Measurements from ENCODE around the gene WDR26.
"Not testable (repeated sequence)": the region's sequence is repeated elsewhere in the genome, so short reads cannot be mapped to it uniquely, and the experiment has no call there.

Gene WDR26

GRCh38 chr1:224357626-224358124, 76.9 kb downstream of the WDR26 start:
- Mint-ChIP-seq H3K4me1 (ENCODE audit: low read depth) (peaks cover 53% of the 10 kb centered on the region), H3K27ac (peak overlapping the region; percentile 93), H3K9me3 (no peaks in the 10 kb centered on the region), H3K36me3 (ENCODE audit: low read depth) (peaks cover 27% of the 10 kb centered on the region), H3K4me3 (peak overlapping the region; percentile 84), H3K27me3 (no peaks in the 10 kb centered on the region)
- no peak for DNase-seq

GRCh38 chr1:224356685-224357625, 77.6 kb downstream of the WDR26 start, which contains the start of gene CNIH4:
Gene CNIH4 (plus strand): TSS chr1:224356879. CDS start chr1:224356925, 46 bp downstream.
- Mint-ChIP-seq H3K9me3 (no peaks in the 10 kb centered on the region), H3K4me3 (peak within 1 kb of the TSS; percentile 84), H3K36me3 (ENCODE audit: low read depth) (peaks cover 20% of the 10 kb centered on the region), H3K4me1 (ENCODE audit: low read depth) (peaks cover 49% of the 10 kb centered on the region), H3K27me3 (no peaks in the 10 kb centered on the region), H3K27ac (peak within 1 kb of the TSS; percentile 95)
- peak; percentile 89 for DNase-seq

- H3K36me3 Mint-ChIP-seq (ENCODE audit: low read depth): peaks cover 15% of the 10 kb centered on the region
- H3K27ac Mint-ChIP-seq: no peak overlapping the region
- DNase-seq: no peak
- H3K4me3 Mint-ChIP-seq: no peak overlapping the region
- peaks cover 30% of the 10 kb centered on the region for H3K4me1 Mint-ChIP-seq (ENCODE audit: low read depth)
- no peaks in the 10 kb centered on the region for H3K9me3 Mint-ChIP-seq
- no peaks in the 10 kb centered on the region for H3K27me3 Mint-ChIP-seq
Measured at GRCh38 chr1:224353975-224354925, 80.3 kb downstream of the WDR26 start.

GRCh38 chr1:224352436-224353085, 82.0 kb downstream of the WDR26 start:
- not testable (repeated sequence) for H3K36me3 Mint-ChIP-seq (ENCODE audit: low read depth); H3K4me3 Mint-ChIP-seq; DNase-seq; H3K27me3 Mint-ChIP-seq; H3K27ac Mint-ChIP-seq; H3K9me3 Mint-ChIP-seq
- H3K4me1 Mint-ChIP-seq (ENCODE audit: low read depth): peaks cover 24% of the 10 kb centered on the region

- H3K9me3 Mint-ChIP-seq; H3K4me3 Mint-ChIP-seq; H3K27me3 Mint-ChIP-seq; H3K27ac Mint-ChIP-seq; DNase-seq; H3K36me3 Mint-ChIP-seq (ENCODE audit: low read depth): not testable (repeated sequence)
- peaks cover 22% of the 10 kb centered on the region for H3K4me1 Mint-ChIP-seq (ENCODE audit: low read depth)
Measured at GRCh38 chr1:224349716-224350115, 84.9 kb downstream of the WDR26 start.

GRCh38 chr1:224348137-224348536, 86.5 kb downstream of the WDR26 start:
- no peaks in the 10 kb centered on the region for H3K27me3 Mint-ChIP-seq
- no peak overlapping the region for H3K27ac Mint-ChIP-seq
- H3K4me1 Mint-ChIP-seq (ENCODE audit: low read depth): peaks cover 14% of the 10 kb centered on the region
- no peak overlapping the region for H3K4me3 Mint-ChIP-seq
- DNase-seq: no peak
- peaks cover 3% of the 10 kb centered on the region for H3K9me3 Mint-ChIP-seq
- H3K36me3 Mint-ChIP-seq (ENCODE audit: low read depth): peaks cover 3% of the 10 kb centered on the region

- no peak overlapping the region for H3K27ac Mint-ChIP-seq
- peaks cover 18% of the 10 kb centered on the region for H3K4me1 Mint-ChIP-seq (ENCODE audit: low read depth)
- H3K4me3 Mint-ChIP-seq: no peak overlapping the region
- no peaks in the 10 kb centered on the region for H3K27me3 Mint-ChIP-seq
- peaks cover 3% of the 10 kb centered on the region for H3K36me3 Mint-ChIP-seq (ENCODE audit: low read depth)
- DNase-seq: no peak
- H3K9me3 Mint-ChIP-seq: peaks cover 9% of the 10 kb centered on the region
Measured at GRCh38 chr1:224343679-224344078, 90.9 kb downstream of the WDR26 start.

GRCh38 chr1:224340453-224341384, 93.9 kb downstream of the WDR26 start:
- DNase-seq: peak; percentile 52
- not testable (repeated sequence) for H3K4me1 Mint-ChIP-seq (ENCODE audit: low read depth); H3K27ac Mint-ChIP-seq; H3K9me3 Mint-ChIP-seq; H3K27me3 Mint-ChIP-seq; H3K36me3 Mint-ChIP-seq (ENCODE audit: low read depth)
- H3K4me3 Mint-ChIP-seq: peak overlapping the region; percentile 73

GRCh38 chr1:224339442-224340033, 95.1 kb downstream of the WDR26 start:
- Mint-ChIP-seq H3K27me3 (no peaks in the 10 kb centered on the region), H3K4me1 (ENCODE audit: low read depth) (peaks cover 9% of the 10 kb centered on the region), H3K9me3 (peaks cover 7% of the 10 kb centered on the region), H3K27ac (no peak overlapping the region), H3K4me3 (no peak overlapping the region), H3K36me3 (ENCODE audit: low read depth) (peaks cover 3% of the 10 kb centered on the region)
- DNase-seq: no peak

GRCh38 chr1:224338150-224338838, 96.3 kb downstream of the WDR26 start:
- H3K9me3 Mint-ChIP-seq: peaks cover 7% of the 10 kb centered on the region
- H3K27me3 Mint-ChIP-seq: no peaks in the 10 kb centered on the region
- H3K36me3 Mint-ChIP-seq (ENCODE audit: low read depth): no peaks in the 10 kb centered on the region
- H3K4me3 Mint-ChIP-seq: no peak overlapping the region
- H3K4me1 Mint-ChIP-seq (ENCODE audit: low read depth): peaks cover 21% of the 10 kb centered on the region
- DNase-seq: no peak
- no peak overlapping the region for H3K27ac Mint-ChIP-seq

Measured in activated T-cell treated with anti-CD3 and anti-CD28 coated beads, Interleukin-2, amount 50 U/mL, for 24 hours (primary cell).